ENCODE results near the gene ANKRD16. TPM values are rescaled to one million over a fixed set of nuclear protein-coding genes. Genes with fewer than 3 reads are reported as not detected.
"Not testable (repeated sequence)": the region's sequence is repeated elsewhere in the genome, so short reads cannot be mapped to it uniquely, and the experiment has no call there.

The ANKRD16 gene
- total RNA-seq, 1 experiment from 2014 or later, result 3.5 TPM

- peak; percentile 70 for DNase-seq (ENCODE audit: low read depth)
Measured at GRCh38 chr10:5876181-5876768, 13.4 kb downstream of the ANKRD16 start.

DNA sequence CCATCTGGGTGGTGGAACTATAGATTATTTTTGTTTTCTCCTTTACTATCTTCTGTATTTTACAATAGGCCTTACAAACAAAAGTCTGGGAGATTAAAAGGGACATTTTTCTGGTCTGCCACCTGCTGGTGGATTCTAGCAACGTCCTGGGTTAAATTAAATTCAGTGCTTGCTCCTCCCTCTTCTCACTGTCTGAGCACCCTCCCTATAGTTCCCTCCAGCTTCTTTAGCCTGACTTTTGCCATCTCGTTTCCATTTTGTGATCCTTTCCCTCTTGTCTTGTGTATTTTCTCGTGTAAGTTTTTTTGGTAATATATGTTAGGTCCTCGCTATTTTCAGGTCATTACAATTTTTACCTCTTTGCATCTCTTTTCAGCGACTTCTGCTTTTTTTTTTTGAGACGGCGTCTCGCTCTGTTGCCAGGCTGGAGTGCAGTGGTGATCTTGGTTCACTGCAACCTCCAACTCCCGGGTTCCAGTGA, 16.1 kb downstream of the ANKRD16 start:
- DNase-seq (ENCODE audit: low read depth), result peak; percentile 32

DNA sequence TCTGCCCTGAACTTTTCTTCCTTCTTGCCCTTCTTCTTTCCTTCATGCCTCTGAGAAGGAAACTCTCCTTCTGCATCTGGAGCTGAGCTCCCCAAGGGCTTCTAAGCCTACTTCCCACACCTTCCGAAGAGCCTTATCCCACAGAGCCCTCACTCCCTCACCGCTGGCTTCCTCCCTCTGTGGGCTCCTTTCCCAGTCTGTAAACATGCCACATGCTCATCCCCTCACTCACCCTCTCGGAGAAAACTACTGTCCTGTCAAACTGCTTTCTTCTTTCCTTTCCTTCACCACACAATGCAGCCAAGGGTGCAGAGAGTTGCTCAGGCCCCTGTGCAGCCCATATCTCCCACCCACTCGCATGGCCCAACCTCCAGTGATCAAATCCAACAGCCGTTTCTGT, 18.1 kb downstream of the ANKRD16 start:
- no peak for DNase-seq (ENCODE audit: low read depth)

DNA sequence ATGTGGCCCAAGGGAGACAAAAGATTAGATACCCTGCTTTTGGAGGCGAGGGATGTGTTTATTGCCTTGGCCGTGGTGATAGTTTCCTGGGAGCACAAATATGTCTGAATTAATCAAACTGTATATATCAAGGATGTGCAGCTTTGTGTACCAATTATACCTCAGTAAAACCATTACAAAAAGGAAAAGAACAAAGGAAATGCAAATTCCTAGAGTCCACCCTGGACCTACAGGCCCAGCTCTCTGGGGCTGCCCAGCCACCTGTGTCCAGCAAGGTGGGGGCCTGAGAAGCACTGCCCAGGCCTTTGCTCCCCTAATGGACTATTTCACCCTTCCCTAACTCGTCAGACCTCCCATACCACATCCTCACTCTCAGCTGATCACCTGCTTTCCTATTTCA, 20.5 kb downstream of the ANKRD16 start:
- DNase-seq (ENCODE audit: low read depth), result no peak

DNA sequence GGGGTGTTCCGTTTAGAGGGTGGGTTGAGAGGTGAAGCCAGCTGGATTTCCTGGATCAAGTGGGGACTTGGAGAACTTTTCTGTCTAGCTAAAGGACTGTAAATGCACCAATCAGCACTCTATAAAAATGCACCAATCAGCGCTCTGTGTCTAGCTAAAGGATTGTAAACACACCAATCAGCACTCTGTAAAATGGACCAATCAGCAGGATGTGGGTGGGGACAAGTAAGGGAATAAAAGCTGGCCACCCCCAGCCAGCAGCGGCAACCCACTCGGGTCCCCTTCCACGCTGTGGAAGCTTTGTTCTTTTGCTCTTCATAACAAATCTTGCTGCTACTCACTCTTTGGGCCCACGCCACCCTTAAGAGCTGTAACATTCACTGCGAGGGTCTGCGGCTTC, 21.3 kb downstream of the ANKRD16 start:
- not testable (repeated sequence) for DNase-seq (ENCODE audit: low read depth)

GRCh38 chr10:5867091-5867615, 22.5 kb downstream of the ANKRD16 start:
- DNase-seq (ENCODE audit: low read depth), result not testable (repeated sequence)

GRCh38 chr10:5866451-5867081, 23.1 kb downstream of the ANKRD16 start:
- not testable (repeated sequence) for DNase-seq (ENCODE audit: low read depth)

DNA sequence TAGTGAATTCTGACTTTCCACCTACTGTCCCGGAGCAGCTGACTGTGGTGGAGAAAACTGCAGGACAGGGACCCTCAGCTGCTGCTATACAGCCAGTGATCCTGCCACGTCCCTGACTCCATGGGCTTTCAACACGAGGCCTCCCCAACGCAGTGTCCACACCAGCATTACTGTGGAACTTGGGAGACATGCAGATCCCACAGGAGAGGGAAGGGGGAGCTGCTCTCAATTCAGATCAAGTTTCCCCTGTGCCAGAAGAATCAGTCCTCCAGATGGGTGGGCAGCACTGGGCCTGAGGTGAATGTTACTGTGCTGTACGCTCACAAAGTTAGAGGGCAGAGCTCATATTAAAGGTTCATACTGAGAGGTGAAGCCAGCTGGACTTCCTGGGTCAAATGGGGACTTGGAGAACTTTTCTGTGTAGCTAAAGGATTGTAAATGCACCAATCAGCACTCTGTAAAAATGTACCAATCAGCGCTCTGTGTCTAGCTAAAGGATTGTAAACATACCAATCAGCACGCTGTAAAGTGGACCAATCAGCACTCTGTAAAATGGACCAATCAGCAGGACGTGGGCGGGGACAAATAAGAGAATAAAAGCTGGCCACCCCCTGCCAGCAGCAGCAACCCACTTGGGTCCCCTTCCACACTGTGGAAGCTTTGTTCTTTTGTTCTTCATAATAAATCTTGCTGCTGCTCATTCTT, 26.6 kb downstream of the ANKRD16 start:
- DNase-seq (ENCODE audit: low read depth), result not testable (repeated sequence)

GRCh38 chr10:5862360-5862961, 27.2 kb downstream of the ANKRD16 start:
- no peak for DNase-seq (ENCODE audit: low read depth)

DNA sequence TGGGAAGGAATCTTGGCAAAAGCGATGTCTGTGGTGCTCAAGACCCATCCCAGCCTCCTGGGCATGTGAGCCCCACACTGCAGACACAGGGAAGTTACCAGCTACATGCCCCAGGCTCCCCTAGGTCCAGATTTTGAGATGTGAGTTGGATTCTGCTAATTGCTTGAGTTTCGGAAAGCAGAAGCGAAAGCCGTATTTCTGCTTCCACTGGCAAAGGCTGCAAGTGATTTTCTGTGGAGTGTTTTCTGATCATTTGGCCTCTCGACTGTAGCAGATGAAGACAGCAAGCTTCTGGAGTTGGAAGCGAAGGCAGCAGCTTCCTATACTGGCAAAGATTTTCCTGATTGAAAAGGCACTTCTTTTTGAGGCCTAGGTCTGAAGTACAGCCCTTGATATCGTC, 29.6 kb downstream of the ANKRD16 start:
- DNase-seq (ENCODE audit: low read depth), result no peak

- DNase-seq (ENCODE audit: low read depth), result no peak
Measured at GRCh38 chr10:5858811-5859210, 30.9 kb downstream of the ANKRD16 start.

DNA sequence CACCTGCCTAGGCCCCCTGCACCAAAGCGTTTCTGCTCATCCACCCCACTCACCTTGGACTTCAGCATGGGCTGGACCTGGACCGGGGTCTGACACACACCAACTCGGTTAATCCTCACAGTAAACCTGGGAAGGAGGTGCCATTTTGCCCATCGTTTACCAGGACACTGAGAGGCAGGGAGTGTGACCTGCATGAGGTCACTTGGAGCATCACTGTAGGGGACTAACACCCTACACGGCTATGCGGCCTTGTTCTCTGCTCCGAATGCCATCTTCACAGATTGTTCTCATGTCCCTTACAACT, 33.0 kb downstream of the ANKRD16 start:
- DNase-seq (ENCODE audit: low read depth), result no peak

DNA sequence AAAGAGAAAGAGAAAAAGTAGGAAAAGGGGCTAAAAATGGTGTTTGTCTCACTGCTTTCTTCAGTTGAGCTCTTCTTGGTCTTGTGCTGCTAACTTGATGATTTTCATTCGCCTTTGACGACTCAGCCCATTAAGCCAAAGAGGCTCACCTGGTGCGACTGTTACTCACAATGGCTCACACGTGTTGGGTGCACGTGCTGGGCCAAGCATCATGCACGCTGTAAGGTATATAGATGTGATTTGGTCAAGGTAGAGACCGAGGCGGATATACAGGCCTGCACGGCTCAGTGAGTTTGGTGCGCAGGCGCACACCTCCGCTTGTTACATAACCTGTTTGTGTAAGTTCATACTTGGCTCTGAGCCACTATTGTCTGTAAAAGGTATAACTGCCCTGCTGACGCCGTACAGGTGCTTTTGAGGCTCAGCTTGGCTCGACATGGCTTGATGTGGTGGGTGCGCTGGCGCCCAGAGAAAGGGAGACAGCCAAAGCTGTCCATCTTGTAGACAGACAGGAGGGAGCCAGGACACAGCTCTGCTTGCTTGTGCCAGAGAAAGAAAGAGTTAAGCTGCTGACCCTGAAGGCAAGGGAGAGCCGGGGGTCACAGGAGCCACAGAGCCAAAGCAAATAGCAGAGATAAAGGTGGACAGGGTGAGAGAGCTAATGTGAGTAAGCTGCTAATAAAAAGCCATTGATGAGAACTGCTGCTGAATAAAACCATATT, 33.6 kb downstream of the ANKRD16 start:
- no peak for DNase-seq (ENCODE audit: low read depth)

GRCh38 chr10:5854131-5854475, 35.6 kb downstream of the ANKRD16 start:
- DNase-seq (ENCODE audit: low read depth), result no peak

DNA sequence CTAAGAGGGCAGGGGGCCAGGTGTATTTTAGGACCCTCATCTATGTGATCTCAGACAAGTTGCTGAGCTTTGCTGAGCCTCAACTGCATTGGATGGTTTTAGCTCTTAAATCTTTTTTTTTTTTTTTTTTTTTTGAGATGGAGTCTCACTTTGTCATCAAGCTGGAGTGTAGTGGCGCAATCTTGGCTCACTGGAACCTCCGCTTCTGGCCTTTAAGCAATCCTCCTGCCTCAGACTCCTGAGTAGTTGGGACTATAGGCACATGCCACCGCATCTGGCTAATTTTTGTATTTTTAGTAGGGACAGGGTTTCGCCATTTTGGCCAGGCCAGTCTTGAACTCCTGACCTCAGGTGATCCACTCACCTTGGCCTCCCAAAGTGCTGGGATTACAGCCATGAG, 43.0 kb downstream of the ANKRD16 start:
- not testable (repeated sequence) for DNase-seq (ENCODE audit: low read depth)

- no peak for DNase-seq (ENCODE audit: low read depth)
Measured at GRCh38 chr10:5844345-5845055, 45.2 kb downstream of the ANKRD16 start.

GRCh38 chr10:5843686-5844344, 45.9 kb downstream of the ANKRD16 start:
- no peak for DNase-seq (ENCODE audit: low read depth)

DNA sequence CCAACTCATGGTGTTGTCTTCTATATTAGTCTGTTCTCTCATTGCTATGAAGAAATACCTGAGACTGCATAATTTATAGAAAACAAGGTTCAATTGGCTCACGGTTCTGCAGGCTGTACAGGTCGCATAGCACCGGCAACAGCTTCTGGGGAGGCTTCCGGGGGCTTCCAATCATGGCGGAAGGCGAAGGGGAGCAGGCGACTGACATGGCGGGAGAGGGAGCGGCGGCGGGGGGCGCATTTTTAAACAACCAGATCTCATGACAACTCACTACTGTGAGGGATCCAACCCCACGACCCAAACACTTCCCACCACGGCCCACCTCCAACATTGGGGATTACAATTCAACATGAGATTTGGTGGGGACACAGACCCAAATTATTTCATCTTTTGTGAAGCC, 47.7 kb downstream of the ANKRD16 start:
- no peak for DNase-seq (ENCODE audit: low read depth)

DNA sequence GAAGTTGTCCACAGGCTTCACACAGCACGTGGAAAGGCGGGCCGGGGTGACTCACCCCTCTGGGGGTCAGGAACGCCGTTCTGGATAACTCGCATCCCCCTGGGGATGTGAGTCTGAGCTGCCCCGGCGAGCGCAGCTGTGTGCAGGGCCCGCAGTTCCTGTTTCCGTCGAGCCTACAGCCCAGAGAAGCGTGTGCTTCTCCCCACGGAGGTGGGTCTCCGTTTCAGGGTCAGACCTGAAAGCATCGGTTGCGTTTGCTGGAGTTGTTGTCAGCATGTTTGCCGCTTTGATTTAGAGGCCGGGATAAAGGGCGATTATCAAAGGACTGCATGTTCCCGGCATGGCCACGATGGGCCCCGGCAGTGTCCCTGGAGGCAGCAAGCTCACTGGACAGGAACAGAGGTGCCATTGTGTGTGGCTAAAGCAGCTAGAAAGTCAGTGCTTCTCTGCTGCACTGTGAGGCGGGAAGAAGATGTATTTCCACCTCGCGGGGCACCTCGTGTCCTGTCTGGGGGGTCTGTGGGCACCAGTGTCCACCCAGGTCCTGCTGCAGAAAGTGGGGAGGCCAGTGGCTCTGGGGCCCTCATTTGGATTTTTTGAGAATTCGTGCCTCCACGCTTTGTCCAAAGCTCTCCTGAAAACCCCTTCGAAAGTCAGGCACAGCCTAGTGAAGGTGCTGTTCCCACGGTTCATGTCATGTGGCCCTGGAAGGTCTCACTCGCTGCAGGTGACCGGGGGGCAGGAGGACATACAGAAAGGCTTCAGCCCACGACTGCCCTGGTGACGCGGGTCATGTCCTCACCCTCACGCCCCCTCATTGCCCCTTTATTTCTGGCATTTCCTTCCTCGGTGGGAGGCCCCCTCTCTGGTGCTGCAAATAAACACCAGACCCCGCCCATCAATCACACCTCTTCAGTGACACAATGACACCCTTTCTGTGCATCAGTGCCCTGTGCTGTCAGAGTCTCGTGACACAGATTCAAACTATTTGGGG, 49.1 kb downstream of the ANKRD16 start:
- DNase-seq (ENCODE audit: low read depth), result peak; percentile 48

DNA sequence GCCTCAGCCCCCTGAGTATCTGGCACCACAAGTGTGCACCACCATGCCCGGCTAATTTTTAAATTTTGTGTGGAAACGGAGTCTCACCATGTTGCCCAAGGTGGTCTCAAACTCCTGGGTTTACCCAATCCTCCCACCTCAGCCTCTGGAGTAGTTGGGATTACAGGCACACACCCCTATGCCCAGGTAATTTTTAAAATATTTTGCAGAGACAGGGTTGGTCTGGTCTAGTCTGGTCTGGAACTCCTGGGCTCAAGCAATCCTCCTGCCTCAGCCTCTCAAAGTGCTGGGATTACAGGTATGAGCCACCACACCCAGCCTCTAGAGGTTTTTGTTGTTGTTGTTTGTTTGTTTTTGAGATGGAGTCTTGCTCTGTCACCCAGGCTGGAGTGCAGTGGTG, 53.5 kb downstream of the ANKRD16 start:
- not testable (repeated sequence) for DNase-seq (ENCODE audit: low read depth)

Data from Daoy (cell line).